Measurements from ENCODE around the gene ASCL5.

ASCL5 gene

GRCh38 chr1:201134405-201134804, 7.4 kb upstream of the ASCL5 start:
- no peak for DNase-seq

- DNase-seq, result no peak
Observed at GRCh38 chr1:201131398-201131797, 4.4 kb upstream of the ASCL5 start.

- DNase-seq, result no peak
Observed at GRCh38 chr1:201128962-201129361, 2.0 kb upstream of the ASCL5 start.

DNA sequence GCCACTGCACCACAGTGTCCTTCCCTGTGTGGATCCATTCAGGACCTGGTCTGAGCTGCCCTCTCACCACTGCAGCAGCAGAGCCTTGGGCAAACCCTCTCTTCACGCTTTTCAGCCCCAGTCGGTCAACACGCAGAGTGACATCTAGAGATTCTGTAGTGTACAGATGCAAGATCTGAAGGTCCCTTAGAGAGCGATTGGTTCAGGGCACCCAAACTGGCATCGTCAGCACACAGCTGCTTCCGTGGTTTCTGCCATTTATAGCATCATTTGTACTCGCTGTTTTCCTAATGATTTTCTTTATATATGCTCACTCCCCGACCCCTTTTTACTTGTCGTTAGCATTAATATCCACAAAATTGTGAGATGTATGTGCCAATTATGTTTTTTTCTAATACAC, 1.5 kb upstream of the ASCL5 start:
- no peak for DNase-seq

DNA sequence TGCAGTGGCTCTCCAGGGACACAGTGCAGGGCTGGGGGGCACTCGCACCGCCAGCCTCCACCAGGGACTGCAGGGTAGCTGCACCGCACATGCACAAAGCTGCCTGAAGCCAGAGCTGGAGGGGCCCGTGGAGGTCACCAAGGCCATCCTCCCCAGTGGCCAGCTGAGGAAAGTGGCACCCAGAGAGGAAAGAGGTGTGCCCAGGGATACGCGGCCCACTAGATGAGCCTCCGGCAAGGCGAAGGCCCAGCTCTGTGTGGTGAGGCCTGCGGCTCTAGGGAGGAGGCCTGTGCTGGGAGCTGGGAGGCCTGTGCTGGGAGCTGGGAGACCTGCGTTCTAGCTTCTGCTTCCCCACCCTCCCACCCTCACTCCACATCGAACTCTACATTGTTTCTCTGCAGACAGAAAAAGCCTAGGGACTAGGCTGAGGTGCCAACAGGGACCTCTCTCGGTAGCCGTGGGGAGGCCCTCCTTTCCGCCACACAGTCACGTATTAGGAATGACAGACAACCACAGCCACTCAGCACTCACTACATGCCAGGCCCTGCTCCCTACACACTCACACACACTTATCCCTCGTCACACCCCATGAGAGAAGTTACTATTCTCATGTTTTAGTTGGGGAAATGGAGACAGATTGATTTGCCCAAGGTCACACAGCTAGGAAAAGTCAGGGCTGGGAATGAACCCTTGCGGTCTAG, 921 bp upstream of the ASCL5 start:
- DNase-seq, result no peak

DNA sequence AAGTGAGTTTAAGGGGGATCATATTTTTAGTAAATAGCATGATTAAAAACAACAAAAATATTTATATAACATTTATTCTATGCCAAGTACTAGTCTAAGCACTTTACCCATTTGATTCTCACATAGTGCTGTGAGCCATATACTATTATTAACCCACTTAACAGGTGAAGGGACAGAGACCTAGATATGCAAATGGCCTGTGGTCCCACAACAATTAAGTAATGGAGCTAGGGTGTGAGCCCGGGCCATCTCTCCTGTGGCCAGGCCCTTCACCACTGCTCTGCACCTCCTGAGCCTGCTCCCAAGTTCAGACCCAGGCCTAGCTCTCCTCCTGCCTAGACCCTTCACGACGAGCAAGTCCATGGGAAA, 537 bp downstream of the ASCL5 start:
- DNase-seq, result no peak

DNA sequence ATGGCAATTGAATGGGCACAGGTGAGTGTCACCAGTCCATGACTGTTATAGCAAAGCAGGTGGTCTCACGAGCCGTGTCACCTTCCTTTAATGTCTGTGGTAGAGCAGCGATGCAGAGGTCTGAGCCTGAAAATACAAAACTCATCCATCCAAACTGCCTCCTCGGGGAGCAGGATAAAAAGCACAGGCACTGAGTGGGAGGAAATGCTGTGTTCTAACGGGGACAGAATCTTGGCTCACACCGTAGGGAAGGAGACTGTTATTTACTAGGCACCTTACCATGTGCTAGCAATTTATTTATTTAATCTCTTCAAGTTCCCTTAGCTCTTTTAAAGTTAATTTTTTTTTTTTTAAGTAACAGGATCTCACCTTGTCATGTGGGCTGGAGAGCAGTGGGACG, 1.2 kb downstream of the ASCL5 start:
- no peak for DNase-seq

DNA sequence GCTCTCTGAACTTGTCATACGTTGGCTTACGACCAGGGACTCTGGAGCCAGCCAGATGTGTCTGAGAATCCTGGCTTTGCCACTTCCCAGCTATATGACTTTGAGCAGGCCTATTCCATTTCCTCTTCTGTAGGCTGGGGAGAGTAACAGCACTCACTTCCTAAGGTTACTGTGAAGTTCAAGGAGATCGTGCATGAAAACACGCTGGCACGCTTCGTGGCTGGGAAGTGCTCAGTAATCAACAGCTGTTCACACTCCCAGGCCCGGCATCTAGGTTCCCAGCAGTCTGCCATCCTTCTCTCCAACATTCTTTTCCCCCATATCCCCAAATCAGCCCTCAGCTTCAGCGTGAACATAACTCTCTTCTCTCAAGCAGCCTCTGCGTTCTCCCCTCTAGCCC, 2.0 kb downstream of the ASCL5 start:
- no peak for DNase-seq

DNA sequence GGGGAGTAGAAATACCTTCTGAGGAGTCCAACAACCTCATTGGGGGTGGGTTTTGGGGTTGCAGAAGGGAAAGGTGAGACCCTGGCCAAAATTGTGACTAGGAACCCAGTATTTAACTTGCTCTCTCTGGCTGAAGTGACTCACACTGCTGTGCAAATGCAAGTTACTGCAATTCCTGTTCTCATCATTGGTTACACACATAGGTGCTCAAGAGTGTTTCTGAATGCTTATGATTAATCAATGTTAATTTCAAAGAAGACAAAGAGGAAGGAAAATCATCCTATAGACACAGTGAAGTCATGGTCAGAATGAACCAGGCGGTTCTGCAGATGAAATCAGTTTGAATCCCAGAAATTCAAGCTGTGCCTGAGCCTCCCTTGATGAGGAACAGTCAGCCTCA, 3.1 kb downstream of the ASCL5 start:
- DNase-seq, result no peak

- no peak for DNase-seq
Observed at GRCh38 chr1:201122321-201122957, 4.5 kb downstream of the ASCL5 start.

DNA sequence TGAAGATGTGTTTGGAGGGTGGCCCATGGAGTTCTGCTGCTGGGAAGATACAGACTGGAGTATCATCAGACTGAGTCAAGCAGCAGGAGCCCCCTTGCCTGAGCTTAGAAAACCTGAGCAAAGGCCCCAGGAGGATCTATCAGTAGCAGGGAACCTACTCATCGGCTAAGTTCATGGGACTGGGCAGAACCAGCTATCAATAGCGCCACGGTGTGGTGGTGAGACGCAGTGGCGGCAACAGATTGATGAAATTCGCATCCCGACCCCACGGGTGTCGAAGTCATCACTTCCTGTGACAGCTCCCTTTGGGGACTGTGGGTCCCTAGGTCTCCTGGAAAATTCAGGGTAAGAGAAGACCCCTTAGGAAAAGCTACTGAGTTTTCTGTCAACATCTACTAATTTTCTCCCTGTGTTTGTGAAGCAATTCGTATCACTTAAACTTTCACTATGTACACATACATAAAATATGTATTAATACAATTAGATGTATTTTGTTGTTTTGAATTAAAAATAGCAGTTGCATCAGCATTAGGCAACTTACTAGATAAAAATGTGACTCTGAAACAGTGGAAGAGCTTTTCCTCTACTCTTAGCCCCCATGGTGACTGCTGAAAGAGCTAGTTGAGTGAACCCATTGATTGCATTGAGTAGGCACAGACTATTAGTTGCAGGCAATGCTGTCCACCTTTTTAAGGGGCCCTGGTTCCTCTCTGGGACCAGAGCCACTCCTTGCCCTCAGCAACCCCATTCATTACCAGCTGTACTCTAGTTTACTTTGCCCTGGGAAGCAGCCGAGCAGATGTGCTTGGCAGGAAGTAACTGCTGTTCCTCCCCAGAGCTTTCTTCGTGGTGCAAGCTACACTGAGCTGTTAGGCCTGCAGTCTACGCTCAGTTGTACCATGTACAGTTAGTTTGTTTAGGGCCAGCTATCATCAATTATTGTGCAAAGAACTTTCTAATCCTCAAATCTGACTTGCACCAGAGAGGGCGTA, 7.5 kb downstream of the ASCL5 start:
- DNase-seq, result no peak

- no peak for DNase-seq
Observed at GRCh38 chr1:201116091-201116490, 10.9 kb downstream of the ASCL5 start.

- DNase-seq, result no peak
Observed at GRCh38 chr1:201115390-201115937, 11.5 kb downstream of the ASCL5 start.

DNA sequence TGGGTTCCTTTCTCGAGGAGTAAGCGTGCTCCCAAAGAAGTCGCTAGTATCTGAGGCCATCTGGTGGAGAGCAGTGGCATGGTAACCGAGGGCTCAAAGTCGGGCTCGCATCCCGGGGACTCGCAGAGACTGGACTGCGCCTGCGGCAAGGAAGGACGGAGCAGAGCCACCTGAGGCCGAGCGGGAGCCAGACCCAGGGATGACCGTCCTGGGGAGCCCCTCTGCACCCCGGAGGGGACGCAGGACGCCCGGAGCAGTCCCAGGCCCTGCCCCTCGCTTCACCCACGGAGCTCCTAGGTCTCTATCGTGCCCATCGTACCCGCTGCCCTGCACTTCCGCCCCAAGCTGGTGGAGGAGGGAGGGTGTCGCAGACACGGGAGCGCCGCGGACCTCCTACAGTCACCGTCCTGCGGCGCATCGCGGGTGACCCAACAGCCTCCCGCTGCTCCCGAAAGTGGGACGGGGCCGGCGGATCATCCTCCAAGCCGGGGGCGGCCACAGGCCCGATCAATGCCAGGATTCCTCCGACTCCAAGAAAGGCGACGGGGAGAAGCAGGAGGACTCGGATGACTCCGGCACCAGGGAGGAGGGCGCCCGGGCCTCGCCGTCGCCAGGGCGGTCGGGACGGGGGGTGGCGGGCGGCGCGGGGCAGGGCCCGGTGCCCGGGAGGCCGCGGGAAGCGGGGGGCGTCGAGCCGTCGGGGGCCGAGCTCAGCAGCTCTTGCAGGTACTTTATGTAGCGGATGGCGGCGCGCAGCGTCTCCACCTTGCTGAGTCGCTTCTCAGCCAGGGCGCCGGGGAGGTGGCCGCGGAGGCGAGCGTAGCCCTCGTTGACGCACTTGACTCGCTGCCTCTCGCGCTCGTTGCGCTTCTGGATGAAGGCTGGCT, 12.5 kb downstream of the ASCL5 start:
- DNase-seq, result peak; percentile 81

DNA sequence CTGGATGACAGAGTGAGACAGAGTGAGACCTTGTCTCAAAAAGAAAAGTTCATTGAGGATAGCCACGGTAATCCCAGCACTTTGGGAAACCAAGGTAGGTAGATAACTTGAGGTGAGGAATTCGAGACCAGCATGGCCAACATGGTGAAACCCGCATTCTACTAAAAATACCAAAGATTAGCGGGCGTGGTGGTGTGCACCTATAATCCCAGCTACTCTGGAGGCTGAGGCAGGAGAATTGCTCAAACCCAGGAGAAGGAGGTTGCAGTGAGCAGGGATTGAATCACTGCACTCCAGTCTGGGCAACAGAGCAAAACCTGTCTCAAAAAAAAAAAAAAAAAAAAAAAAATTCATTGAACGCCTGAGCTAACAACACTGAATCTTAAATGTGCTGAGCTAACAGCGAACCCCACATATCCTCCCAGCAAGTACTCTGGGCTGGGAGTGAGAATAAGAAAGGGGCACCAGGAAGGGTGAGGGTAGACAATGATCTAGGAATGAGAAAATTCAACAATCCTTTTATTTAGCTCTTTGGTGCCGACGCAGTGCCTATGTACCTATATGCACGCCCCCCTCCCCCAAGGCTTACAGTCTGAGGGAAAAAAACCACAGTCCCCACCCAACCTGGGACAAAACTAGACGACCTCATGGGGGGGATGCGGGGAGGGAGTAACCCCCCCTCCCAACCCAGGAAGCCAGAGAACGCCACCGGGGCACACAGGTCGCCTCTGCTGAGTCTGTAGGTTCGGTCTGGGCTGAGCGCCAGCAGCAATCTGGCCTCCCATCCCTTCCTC, 13.3 kb downstream of the ASCL5 start:
- no peak for DNase-seq

DNA sequence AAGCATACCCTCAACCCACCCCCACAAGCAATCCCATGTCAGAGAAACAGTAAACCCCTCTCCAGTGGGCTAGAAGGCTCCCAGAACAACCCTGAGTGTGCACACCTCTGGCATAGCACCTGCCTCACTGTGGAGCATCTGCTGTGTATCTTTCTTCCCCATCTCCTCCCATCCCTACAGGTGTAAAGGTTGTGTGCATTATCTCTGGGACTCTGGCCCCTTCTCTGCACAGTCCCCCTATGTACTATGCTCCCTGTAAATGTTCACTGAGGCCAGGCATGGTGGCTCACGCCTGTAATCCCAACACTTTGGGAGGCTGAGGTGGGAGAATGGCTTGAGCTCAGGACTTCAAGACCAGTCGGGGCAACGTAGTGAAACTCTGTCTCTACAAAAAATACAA, 14.1 kb downstream of the ASCL5 start:
- DNase-seq, result no peak

DNA sequence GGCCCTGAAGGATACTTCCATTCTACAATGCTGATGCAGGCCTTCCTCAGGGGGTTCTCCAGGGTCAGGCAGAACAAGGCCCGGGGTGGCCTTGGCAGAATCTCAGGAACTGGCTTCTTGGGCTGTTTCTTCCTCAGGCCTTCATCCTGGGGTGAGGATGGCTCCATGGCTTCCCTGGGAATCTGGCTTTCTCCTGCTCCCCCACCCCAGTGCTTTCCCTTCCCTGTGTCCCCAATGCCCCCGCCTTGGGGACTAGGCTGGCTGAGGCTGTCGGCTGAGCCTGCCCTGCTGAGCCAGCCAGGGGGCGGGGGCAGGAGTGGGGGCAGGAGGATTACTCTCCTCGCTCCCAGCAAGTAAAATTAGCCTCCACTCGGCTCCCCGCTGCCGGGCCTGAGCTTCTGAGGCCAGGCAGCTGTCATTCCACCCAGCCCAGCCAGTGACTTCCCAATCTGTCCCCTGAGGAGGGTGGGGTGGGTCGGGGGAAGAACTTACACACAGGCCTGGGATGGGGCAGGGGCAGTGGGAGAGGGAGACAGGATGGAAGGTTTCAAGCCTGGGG, 14.7 kb downstream of the ASCL5 start, which contains the start of gene CACNA1S:
Gene CACNA1S (minus strand): TSS at position 254 of the 559 bp plus-strand sequence. CDS start 87 bp downstream, at position 167.
- no peak for DNase-seq

DNA sequence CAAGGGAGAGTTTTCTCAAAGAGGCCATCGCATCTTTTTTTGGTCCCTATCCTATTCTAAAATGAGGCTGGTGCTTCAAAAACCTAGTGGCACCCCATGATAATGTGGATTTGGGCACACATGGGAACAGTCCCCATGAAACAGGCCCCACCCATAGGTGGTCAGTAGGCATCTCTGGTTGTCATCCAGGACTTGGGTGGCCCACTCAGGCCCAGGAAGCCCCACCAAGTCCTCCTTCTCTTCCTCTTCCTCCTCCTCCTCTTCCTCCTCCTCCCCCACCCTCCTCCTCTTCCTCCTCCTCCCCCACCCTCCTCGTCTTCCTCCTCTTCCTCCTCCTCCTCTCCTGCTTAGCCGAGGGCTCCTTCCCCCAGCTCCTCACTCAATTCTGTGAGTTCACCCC, 15.3 kb downstream of the ASCL5 start:
- DNase-seq, result no peak

GRCh38 chr1:201111156-201111555, 15.8 kb downstream of the ASCL5 start:
- DNase-seq, result no peak

DNA sequence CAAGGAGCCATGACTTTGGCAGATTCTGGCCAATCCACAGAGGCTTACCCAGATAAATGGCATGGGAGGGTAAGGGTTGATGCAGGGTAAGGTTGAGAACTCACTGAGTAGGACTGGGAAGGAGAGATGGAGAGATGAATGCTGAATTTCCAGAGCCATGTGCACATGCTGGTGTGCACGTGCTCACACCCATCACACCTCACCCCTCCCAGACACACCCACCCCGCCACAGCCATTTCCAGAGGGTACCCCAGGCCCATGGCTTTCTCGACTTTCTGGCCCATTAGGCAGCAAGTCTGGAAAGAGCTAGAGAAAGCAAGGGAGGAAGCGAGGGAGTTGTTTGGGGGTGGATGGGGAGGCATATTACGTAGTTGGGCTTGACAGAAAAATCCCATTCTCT, 16.4 kb downstream of the ASCL5 start:
- no peak for DNase-seq

GRCh38 chr1:201110138-201110537, 16.8 kb downstream of the ASCL5 start:
- no peak for DNase-seq

Data from SHP77 treated with DMSO at 0.1 percent for 48 hours (cell line).